Measurements from ENCODE around the gene KLHL36. TPM values are rescaled to one million over a fixed set of nuclear protein-coding genes. Genes with fewer than 3 reads are reported as not detected.
A peak's percentile ranks its signal among the peaks of the same experiment; 100 is the strongest.

KLHL36 gene
- total RNA-seq, 1 experiment from 2014 or later, result 56.1 TPM

- Mint-ChIP-seq H3K4me3 (no peak overlapping the region), H3K27me3 (ENCODE audit: low read depth) (no peaks in the 10 kb centered on the region)
- POLR2A ChIA-PET, result no interaction called here
These were observed 14.2 kb downstream of the KLHL36 start for GRCh38 chr16:84662471-84662870.

GRCh38 chr16:84663433-84664101 is 15.3 kb downstream of the KLHL36 start:
- Mint-ChIP-seq H3K27me3 (ENCODE audit: low read depth) (no peaks in the 10 kb centered on the region), H3K4me3 (no peak overlapping the region), H3K36me3 (peaks cover 42% of the 10 kb centered on the region), H3K4me1 (peaks cover 40% of the 10 kb centered on the region), H3K27ac (peak overlapping the region; percentile 71), H3K9me3 (no peaks in the 10 kb centered on the region)
- ATAC-seq (peak; percentile 46; the same call in 1 of the 2 replicates), DNase-seq (ENCODE audit: low spot score) (no peak)
- CTCF ChIA-PET, result interaction anchor here (0.7 to 3.0 kb wide), 12 partner anchors 9 to 157 kb away, joined by 3 to 29 read pairs (median 4); no protein-coding TSS in a partner anchor
- POLR2A ChIA-PET, result interaction anchor here (0.7 kb wide), 1 partner anchor 94 kb away, joined by 3 read pairs; no protein-coding TSS in a partner anchor
- TF ChIP-seq GABPB1 (CRISPR knock-in tag; IDR thresholded peaks at IDR 0.05) (no peak), ZBTB21 (CRISPR knock-in tag; IDR thresholded peaks at IDR 0.05; ENCODE audit: borderline replicate concordance) (no peak), GTF2I (CRISPR knock-in tag; conservative IDR thresholded peaks at IDR 0.05) (no peak), CBFB (CRISPR knock-in tag; IDR thresholded peaks at IDR 0.05; ENCODE audit: low read depth) (no peak), TEAD4 (CRISPR knock-in tag; IDR thresholded peaks at IDR 0.05) (no peak), ERG (CRISPR knock-in tag; IDR thresholded peaks at IDR 0.05) (no peak), NFE2L1 (CRISPR knock-in tag; IDR thresholded peaks at IDR 0.05) (no peak), ZNF416 (CRISPR knock-in tag; IDR thresholded peaks at IDR 0.05) (no peak), TCF7 (CRISPR knock-in tag; IDR thresholded peaks at IDR 0.05; ENCODE audit: low read depth) (no peak), ZNF219 (CRISPR knock-in tag; IDR thresholded peaks at IDR 0.05; ENCODE audit: borderline replicate concordance) (no peak), SMAD3 (CRISPR knock-in tag; IDR thresholded peaks at IDR 0.05; ENCODE audit: borderline replicate concordance) (no peak), ATF1 (CRISPR knock-in tag; IDR thresholded peaks at IDR 0.05) (no peak)

More at GRCh38 chr16:84662471-84662870, 14.2 kb downstream of the KLHL36 start:
- ATAC-seq (no peak), DNase-seq (ENCODE audit: low spot score) (no peak)
- peak overlapping the region; percentile 68; the same call in 1 of the 2 replicates for H3K27ac Mint-ChIP-seq
- H3K36me3 Mint-ChIP-seq, result peaks cover 53% of the 10 kb centered on the region
- CTCF ChIA-PET, result interaction anchor here (1.5 to 3.0 kb wide), 3 partner anchors 10 to 64 kb away, joined by 4 to 29 read pairs (median 14); no protein-coding TSS in a partner anchor
- peaks cover 29% of the 10 kb centered on the region for H3K4me1 Mint-ChIP-seq
- TF ChIP-seq NFATC4 (CRISPR knock-in tag; IDR thresholded peaks at IDR 0.05) (no peak), SOX15 (CRISPR knock-in tag; IDR thresholded peaks at IDR 0.05) (no peak), ZNF121 (CRISPR knock-in tag; IDR thresholded peaks at IDR 0.05) (no peak), TP53 (CRISPR knock-in tag; IDR thresholded peaks at IDR 0.05) (no peak), MYBL2 (CRISPR knock-in tag; IDR thresholded peaks at IDR 0.05) (no peak), JUN (CRISPR knock-in tag; IDR thresholded peaks at IDR 0.05) (no peak), ESRRA (CRISPR knock-in tag; IDR thresholded peaks at IDR 0.05; ENCODE audit: borderline replicate concordance) (no peak), ETV6 (CRISPR knock-in tag; IDR thresholded peaks at IDR 0.05) (no peak), KAT7 (CRISPR knock-in tag; IDR thresholded peaks at IDR 0.05; ENCODE audit: borderline replicate concordance) (no peak), AFF4 (CRISPR knock-in tag; IDR thresholded peaks at IDR 0.05; ENCODE audit: borderline replicate concordance) (no peak), ZNF263 (CRISPR knock-in tag; IDR thresholded peaks at IDR 0.05; ENCODE audit: low read depth) (no peak)
- TF ChIP-seq, protein P1, sequence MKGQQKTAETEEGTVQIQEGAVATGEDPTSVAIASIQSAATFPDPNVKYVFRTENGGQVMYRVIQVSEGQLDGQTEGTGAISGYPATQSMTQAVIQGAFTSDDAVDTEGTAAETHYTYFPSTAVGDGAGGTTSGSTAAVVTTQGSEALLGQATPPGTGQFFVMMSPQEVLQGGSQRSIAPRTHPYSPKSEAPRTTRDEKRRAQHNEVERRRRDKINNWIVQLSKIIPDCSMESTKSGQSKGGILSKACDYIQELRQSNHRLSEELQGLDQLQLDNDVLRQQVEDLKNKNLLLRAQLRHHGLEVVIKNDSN (CRISPR knock-in tag; IDR thresholded peaks at IDR 0.05), result no peak
- H3K9me3 Mint-ChIP-seq, result no peaks in the 10 kb centered on the region
